Naive thymus-derived CD4-positive, alpha-beta T cell (primary cell): ENCODE data around the gene SLC12A4. TPM values are rescaled to one million over a fixed set of nuclear protein-coding genes. Genes with fewer than 3 reads are reported as not detected.
A peak's percentile ranks its signal among the peaks of the same experiment; 100 is the strongest.
"Not testable (repeated sequence)": the region's sequence is repeated elsewhere in the genome, so short reads cannot be mapped to it uniquely, and the experiment has no call there.

Experiments
- ATAC-seq: fragments of 150-1000 bp; cut with Tn5 transposase; 2 replicates; pipeline ENCODE4 v1.10.0; 2021; ENCODE audit warnings: mild to moderate bottlenecking, moderate library complexity
- CTCF ChIA-PET: fragments of 350-600 bp; sonication (Branson Sonifier 250); formaldehyde crosslinking; loops from one replicate; lab custom pipeline; 2021; ENCODE audit warnings: antibody characterized with exemption; lab: Charles Lee
- POLR2A ChIA-PET: fragments of 350-600 bp; sonication (Branson Sonifier 250); formaldehyde crosslinking; loops from one replicate; lab custom pipeline; 2021; ENCODE audit warnings: antibody characterized with exemption, inconsistent platforms; lab: Charles Lee
- DNase-seq, 9 donors: peaks; one replicate each; pipeline versions ENCODE4 v3.0.0 to v3.0.0-alpha.2; 2020 to 2022; ENCODE audit warnings: mixed read lengths in 1 of 9
- H3K27ac ChIP-seq: one replicate; pipeline ENCODE4 v1.7.0; 2013; ENCODE audit warnings: mild to moderate bottlenecking, low read depth, low read length, moderate library complexity
- H3K27me3 ChIP-seq, 2 donors: one replicate each; pipeline ENCODE4 v1.7.0; 2013; ENCODE audit warnings: low read length in 2 of 2, mild to moderate bottlenecking in 2 of 2, moderate library complexity in 2 of 2; ENCODE audit not compliant: control insufficient read depth in 2 of 2, insufficient read depth in 2 of 2
- H3K36me3 ChIP-seq, 3 experiments: 1 replicate in 2 of 3; 2 replicates in 1 of 3; pipeline ENCODE4 v1.7.0; 2013; ENCODE audit warnings: low read length in 3 of 3, mild to moderate bottlenecking in 3 of 3, moderate library complexity in 1 of 3; ENCODE audit not compliant: insufficient read depth in 3 of 3, control insufficient read depth in 2 of 3
- H3K4me1 ChIP-seq, 2 donors: one replicate each; pipeline ENCODE4 v1.7.0; 2013; ENCODE audit warnings: low read length in 2 of 2, mild to moderate bottlenecking in 2 of 2, moderate library complexity in 1 of 2; ENCODE audit not compliant: control insufficient read depth in 2 of 2, insufficient read depth in 2 of 2
- H3K4me3 ChIP-seq: 2 replicates; pipeline ENCODE4 v1.7.0; 2013; ENCODE audit warnings: mild to moderate bottlenecking, low read length
- H3K9me3 ChIP-seq, 3 experiments: 1 replicate in 2 of 3; 2 replicates in 1 of 3; pipeline ENCODE4 v1.7.0; 2013; ENCODE audit warnings: low read length in 3 of 3; ENCODE audit not compliant: control insufficient read depth in 2 of 3
- H3K27ac Mint-ChIP-seq, 9 donors: one replicate each; pipeline ENCODE4 v1.8.0; 2020 to 2022; ENCODE audit warnings: mixed read lengths in 9 of 9, mild to moderate bottlenecking in 8 of 9, moderate library complexity in 5 of 9, inconsistent platforms in 2 of 9
- H3K27me3 Mint-ChIP-seq, 5 donors: one replicate each; pipeline ENCODE4 v1.8.0; 2021 to 2022; ENCODE audit warnings: mixed read lengths in 5 of 5, mild to moderate bottlenecking in 1 of 5
- H3K36me3 Mint-ChIP-seq, 5 donors: one replicate each; pipeline ENCODE4 v1.8.0; 2020 to 2022; ENCODE audit warnings: mixed read lengths in 5 of 5, mild to moderate bottlenecking in 3 of 5, inconsistent platforms in 1 of 5
- H3K4me1 Mint-ChIP-seq, 7 donors: one replicate each; pipeline ENCODE4 v1.8.0; 2020 to 2022; ENCODE audit warnings: mixed read lengths in 7 of 7, mild to moderate bottlenecking in 3 of 7, inconsistent platforms in 1 of 7
- H3K4me3 Mint-ChIP-seq, 10 donors: one replicate each; pipeline ENCODE4 v1.8.0; 2020 to 2022; ENCODE audit warnings: mild to moderate bottlenecking in 10 of 10, mixed read lengths in 10 of 10, moderate library complexity in 6 of 10, inconsistent platforms in 2 of 10
- H3K9me3 Mint-ChIP-seq, 11 donors: one replicate each; pipeline ENCODE4 v1.8.0; 2020 to 2022; ENCODE audit warnings: mixed read lengths in 11 of 11, mild to moderate bottlenecking in 4 of 11, inconsistent platforms in 1 of 11, moderate library complexity in 1 of 11
- intact Hi-C, 2 donors: fragments of 100-400 bp; cut with micrococcal nuclease; formaldehyde crosslinking; loops; one replicate each; pipeline ENCODE4 v1.15.1; 2023
- polyA plus RNA-seq, 2 donors: library from polyadenylated mRNA; unstranded; fragments of 300-500 nt; fragmentation: Illumina TruSeq; gene quantifications; one replicate each; pipeline ENCODE4 v1.2.3, GENCODE V29; 2021
- total RNA-seq, 6 experiments: library from RNA in 5 of 6; stranded (reverse) in 5 of 6; gene quantifications; 1 replicate in 5 of 6; 2 replicates in 1 of 6; pipeline ENCODE4 v1.2.3 and lab custom pipeline; 2021 to 2026

Gene SLC12A4
- 10 to 100 TPM; 22.8 to 44.4 (median 31.3) TPM for total RNA-seq
- polyA plus RNA-seq, result 1 to 10 TPM; 3.8 to 8.0 TPM
- total RNA-seq (lab: John Stamatoyannopoulos, UW), result 35.9 reads per million, percentile 64 among the genes with 10 or more reads in this experiment

DNA sequence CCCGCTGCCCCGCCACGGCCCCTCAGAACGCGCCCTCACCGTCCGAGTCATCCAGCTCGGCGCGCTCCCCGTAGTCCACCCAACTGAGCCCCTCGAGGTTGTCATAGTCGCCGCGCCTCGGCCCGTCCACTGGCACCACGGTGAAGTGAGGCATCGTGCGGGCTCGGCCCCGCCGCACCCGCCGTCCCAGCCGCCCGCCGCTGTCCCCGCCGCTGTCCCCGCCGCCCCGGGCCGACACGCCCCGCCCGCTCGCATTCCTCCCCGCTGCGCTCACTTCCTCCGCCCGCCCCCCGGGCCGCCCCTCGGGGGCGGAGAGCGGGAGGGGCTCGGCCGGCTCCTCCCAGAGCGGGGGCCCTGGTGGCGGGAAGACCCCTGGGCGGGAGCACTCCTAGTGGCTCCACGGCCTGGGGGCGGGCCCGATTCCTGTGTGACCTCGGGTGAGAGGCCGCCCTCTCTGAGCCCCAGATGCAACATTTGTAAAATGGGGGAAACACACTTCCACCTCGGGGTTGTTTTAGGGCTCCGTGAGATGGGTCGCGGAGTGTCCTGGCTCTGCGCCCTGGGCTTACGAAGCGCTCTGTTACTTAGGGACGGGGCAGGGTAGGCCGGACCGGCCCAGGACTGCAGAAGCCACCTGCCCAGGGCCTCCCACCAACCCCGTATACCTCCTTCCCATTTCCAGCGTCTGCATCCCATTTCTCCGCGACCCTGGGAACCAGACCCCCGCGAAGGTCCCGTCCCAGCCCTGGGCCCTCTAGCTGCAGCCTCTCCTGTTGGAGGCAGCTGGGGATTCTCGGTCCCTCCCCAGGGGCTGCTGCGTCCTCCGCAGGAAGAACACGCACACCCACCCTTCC, at the start of gene SLC12A4:
TSS of gene SLC12A4 (minus strand) at position 238 of the 854 bp plus-strand sequence. CDS start at position 154, 84 bp downstream.
- ChIA-PET CTCF (no interaction called here), POLR2A (interaction anchor here (0.5 to 3.5 kb wide), 11 partner anchors 12 to 154 kb away, joined by 3 to 17 read pairs (median 5); partner anchors contain the start of genes DPEP2 and PSMB10)
- H3K4me3 Mint-ChIP-seq, result peak within 1 kb of the TSS; percentile 86 to 100 (median 97)
- ATAC-seq, result peak; percentile 97
- Histone ChIP-seq H3K27ac (peak within 1 kb of the TSS; percentile 81), H3K4me1 (peaks cover 10 to 14% of the 10 kb centered on the region in 2 donors), H3K4me3 (peak within 1 kb of the TSS; percentile 88), H3K27me3 (no peaks in the 10 kb centered on the region), H3K36me3 (no peaks in the 10 kb centered on the region), H3K9me3 (no peaks in the 10 kb centered on the region)
- no peaks in the 10 kb centered on the region for H3K27me3 Mint-ChIP-seq
- H3K36me3 Mint-ChIP-seq, result no peaks in the 10 kb centered on the region
- H3K9me3 Mint-ChIP-seq, result peaks cover 0 to 2% (median 0%) of the 10 kb centered on the region in 11 donors
- peak; percentile 74 to 96 (median 81) for DNase-seq
- H3K27ac Mint-ChIP-seq, result peak within 1 kb of the TSS; percentile 89 to 95 (median 93)
- H3K4me1 Mint-ChIP-seq, result peaks cover 20 to 42% (median 29%) of the 10 kb centered on the region in 7 donors
- intact Hi-C loops, result loop anchor here (1.0 to 2.0 kb wide), 6 partner anchors 14 to 75 kb away; partner anchors contain the start of genes DDX28 (in 1 of the 2), DUS2 (in 1 of the 2) and PSKH1 (in 1 of the 2)

DNA sequence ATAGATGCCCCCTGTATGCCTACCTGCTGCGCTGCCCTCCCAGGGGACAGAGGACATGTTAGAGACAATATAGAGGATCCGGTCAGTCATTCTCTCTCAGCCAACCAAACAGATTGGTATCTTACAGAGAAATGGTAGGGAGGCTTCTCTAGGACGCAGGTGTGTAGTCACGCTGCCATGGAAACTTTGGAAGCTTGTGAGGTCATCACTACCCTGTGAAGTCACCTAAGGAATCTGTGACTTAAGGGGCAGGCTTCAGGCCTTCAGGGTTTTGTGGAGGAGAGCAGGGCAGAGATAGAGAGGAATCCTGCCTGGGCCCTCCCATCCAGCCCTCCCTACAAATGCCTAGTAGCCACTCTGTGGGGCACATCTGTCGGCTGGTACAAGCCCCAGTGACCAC, 47.2 kb upstream of the SLC12A4 start, which contains the start of gene DPEP2NB:
TSS of gene DPEP2NB (minus strand) at position 231 of the 400 bp plus-strand sequence. CDS start at position 90, 141 bp downstream.
- H3K9me3 Mint-ChIP-seq, result no peaks in the 10 kb centered on the region
- peaks cover 0 to under 1% (median 0%) of the 10 kb centered on the region in 5 donors for H3K27me3 Mint-ChIP-seq
- CTCF ChIA-PET, result no interaction called here
- peaks cover 6 to 18% (median 13%) of the 10 kb centered on the region in 7 donors for H3K4me1 Mint-ChIP-seq
- H3K36me3 ChIP-seq, result peaks cover 0 to 4% (median 0%) of the 10 kb centered on the region in 3 experiments
- DNase-seq (no peak), ATAC-seq (no peak)
- no peaks in the 10 kb centered on the region for H3K4me1 ChIP-seq
- peaks cover 0 to 3% (median 0%) of the 10 kb centered on the region in 5 donors for H3K36me3 Mint-ChIP-seq
- no peaks in the 10 kb centered on the region for H3K9me3 ChIP-seq
- H3K4me3 Mint-ChIP-seq, result no peak within 1 kb of the TSS
- no peaks in the 10 kb centered on the region for H3K27me3 ChIP-seq
- intact Hi-C loops, result no loop called here
- no peak within 1 kb of the TSS for H3K27ac ChIP-seq
- POLR2A ChIA-PET, result interaction anchor here (12.0 kb wide), 1 partner anchor 17 kb away, joined by 422 read pairs; the partner anchor contains the start of gene DPEP2
- H3K27ac Mint-ChIP-seq, result peak within 1 kb of the TSS in 3 of 9 donors; percentile 36 to 72 (median 51)
- no peak within 1 kb of the TSS for H3K4me3 ChIP-seq

DNA sequence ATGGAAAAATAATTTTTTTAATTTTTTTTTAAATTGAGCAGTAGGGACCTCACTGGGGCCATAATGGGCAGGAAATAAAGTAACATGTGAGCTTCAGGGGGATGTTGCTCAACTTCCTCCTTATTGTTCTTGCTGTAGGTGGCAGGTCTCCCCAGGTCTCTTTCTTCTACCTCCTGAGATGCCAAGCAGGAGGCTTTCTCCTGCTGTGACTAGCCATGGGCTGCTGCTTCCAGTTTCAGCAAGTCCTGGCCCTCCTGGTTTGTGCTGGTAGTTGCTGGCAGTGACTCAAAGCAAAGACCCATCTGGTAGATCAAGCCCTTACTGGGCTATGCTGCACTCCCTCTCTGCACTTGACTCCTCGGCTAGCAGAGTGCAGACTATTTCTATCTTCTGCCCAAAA, 45.0 kb upstream of the SLC12A4 start:
- no peaks in the 10 kb centered on the region for H3K36me3 Mint-ChIP-seq
- H3K36me3 ChIP-seq, result no peaks in the 10 kb centered on the region
- H3K4me3 Mint-ChIP-seq, result peak overlapping the region in 3 of 10 donors; percentile 19 to 43 (median 28)
- H3K4me1 ChIP-seq, result no peaks in the 10 kb centered on the region
- no peaks in the 10 kb centered on the region for H3K9me3 ChIP-seq
- POLR2A ChIA-PET, result interaction anchor here (0.6 to 12.0 kb wide), 3 partner anchors 9 to 169 kb away, joined by 5 to 422 read pairs (median 27); partner anchors contain the start of genes DDX28, DPEP2 and DUS2
- CTCF ChIA-PET, result interaction anchor here (0.7 to 0.9 kb wide), 2 partner anchors 12 to 15 kb away, joined by 3 read pairs; no protein-coding TSS in a partner anchor
- H3K27me3 ChIP-seq, result no peaks in the 10 kb centered on the region
- DNase-seq (no peak), ATAC-seq (peak; percentile 37)
- no peak overlapping the region for H3K4me3 ChIP-seq
- no peaks in the 10 kb centered on the region for H3K9me3 Mint-ChIP-seq
- H3K27me3 Mint-ChIP-seq, result peaks cover 0 to 2% (median 0%) of the 10 kb centered on the region in 5 donors
- no peak overlapping the region for H3K27ac ChIP-seq
- H3K4me1 Mint-ChIP-seq, result peaks cover 12 to 30% (median 14%) of the 10 kb centered on the region in 7 donors
- H3K27ac Mint-ChIP-seq, result peak overlapping the region in 6 of 9 donors; percentile 19 to 79 (median 50)
- intact Hi-C loops, result no loop called here

DNA sequence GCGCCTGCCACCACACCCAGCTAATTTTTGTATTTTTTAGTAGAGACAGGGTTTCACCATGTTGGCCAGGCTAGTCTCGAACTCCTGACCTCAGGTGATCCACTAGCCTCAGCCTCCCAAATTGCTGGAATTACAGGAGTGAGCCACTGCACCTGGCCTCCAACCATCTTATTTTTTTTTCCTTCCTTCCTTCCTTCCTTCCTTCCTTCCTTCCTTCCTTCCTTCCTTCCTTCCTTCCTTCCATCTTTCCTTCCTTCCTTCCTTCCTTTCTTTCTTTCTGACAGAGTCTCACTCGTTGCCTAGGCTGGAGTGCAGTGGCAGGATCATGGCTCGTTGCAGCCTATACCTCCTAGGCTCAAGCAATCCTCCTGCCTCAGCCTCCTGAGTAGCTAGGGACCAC, 41.4 kb upstream of the SLC12A4 start:
- H3K36me3 ChIP-seq, DNase-seq, H3K9me3 Mint-ChIP-seq, H3K27me3 Mint-ChIP-seq, ATAC-seq, H3K27me3 ChIP-seq, H3K4me3 Mint-ChIP-seq, intact Hi-C loops, H3K27ac ChIP-seq, H3K4me3 ChIP-seq, H3K9me3 ChIP-seq, H3K36me3 Mint-ChIP-seq: not testable (repeated sequence)
- H3K4me1 ChIP-seq, result peaks cover 19 to 20% of the 10 kb centered on the region in 2 donors
- ChIA-PET POLR2A (interaction anchor here (0.5 to 3.3 kb wide), 4 partner anchors 10 to 293 kb away, joined by 3 to 27 read pairs (median 5); partner anchors contain the start of gene DPEP2), CTCF (interaction anchor here (1.1 kb wide), 1 partner anchor 10 kb away, joined by 3 read pairs; no protein-coding TSS in a partner anchor)
- peak overlapping the region in 7 of 9 donors; percentile 28 to 91 (median 80) for H3K27ac Mint-ChIP-seq
- peaks cover 20 to 49% (median 35%) of the 10 kb centered on the region in 7 donors for H3K4me1 Mint-ChIP-seq

DNA sequence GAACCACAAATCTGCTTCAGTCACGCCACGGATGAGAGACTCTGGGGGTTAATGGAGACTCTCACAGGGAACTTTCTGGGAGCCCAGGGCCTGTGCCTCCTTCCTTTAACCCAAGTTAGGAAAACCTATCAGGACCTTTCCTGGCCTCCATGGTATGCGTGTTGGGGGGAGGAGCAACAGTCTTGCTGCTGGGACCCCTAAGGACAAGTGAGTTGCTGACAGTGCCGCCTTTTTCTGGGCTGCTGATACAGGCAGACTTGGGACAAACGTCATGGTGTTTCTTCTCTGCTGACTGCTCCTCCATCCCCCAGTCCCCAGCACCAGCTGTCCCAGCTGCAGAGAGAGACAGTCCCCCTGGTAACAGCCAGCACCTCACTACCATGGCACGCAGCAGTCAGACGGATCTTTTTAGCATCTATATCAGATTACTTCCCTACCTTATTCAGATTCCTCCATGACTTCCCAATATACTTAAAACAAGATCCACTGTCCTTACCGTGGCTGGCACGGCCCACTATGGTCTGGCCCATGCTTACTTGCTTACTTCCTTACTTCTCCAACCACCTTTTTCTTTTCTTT, 40.8 kb upstream of the SLC12A4 start:
- peaks cover 0 to 2% (median 0%) of the 10 kb centered on the region in 11 donors for H3K9me3 Mint-ChIP-seq

More for the DNA sequence above, 40.8 kb upstream of the SLC12A4 start:
- DNase-seq (no peak), ATAC-seq (no peak)
- CTCF ChIA-PET, result interaction anchor here (1.0 to 1.1 kb wide), 2 partner anchors 9 to 16 kb away, joined by 3 to 5 read pairs; no protein-coding TSS in a partner anchor
- H3K27me3 ChIP-seq, result no peaks in the 10 kb centered on the region
- H3K4me1 Mint-ChIP-seq, result peaks cover 24 to 54% (median 39%) of the 10 kb centered on the region in 7 donors
- intact Hi-C loops, result no loop called here
- H3K9me3 ChIP-seq, result no peaks in the 10 kb centered on the region
- H3K4me3 ChIP-seq, result no peak overlapping the region
- peaks cover 0 to 1% (median 0%) of the 10 kb centered on the region in 5 donors for H3K36me3 Mint-ChIP-seq
- peak overlapping the region in 7 of 9 donors; percentile 15 to 90 (median 72) for H3K27ac Mint-ChIP-seq
- H3K27me3 Mint-ChIP-seq, result peaks cover 0 to 2% (median 0%) of the 10 kb centered on the region in 5 donors
- peaks cover 22 to 26% of the 10 kb centered on the region in 2 donors for H3K4me1 ChIP-seq
- H3K4me3 Mint-ChIP-seq, result no peak overlapping the region
- H3K27ac ChIP-seq, result no peak overlapping the region
- H3K36me3 ChIP-seq, result no peaks in the 10 kb centered on the region
- POLR2A ChIA-PET, result interaction anchor here (0.5 to 20.6 kb wide), 3 partner anchors 9 to 294 kb away, joined by 3 to 422 read pairs (median 27); partner anchors contain the start of genes DDX28, DPEP2, DPEP2NB and DUS2
